ENCODE results near the gene OR2C3. TPM values are rescaled to one million over a fixed set of nuclear protein-coding genes. Genes with fewer than 3 reads are reported as not detected.
A peak's percentile ranks its signal among the peaks of the same experiment; 100 is the strongest.

Gene OR2C3
- total and polyA plus RNA-seq, 2 experiments from 2014 or later = not detected

DNA sequence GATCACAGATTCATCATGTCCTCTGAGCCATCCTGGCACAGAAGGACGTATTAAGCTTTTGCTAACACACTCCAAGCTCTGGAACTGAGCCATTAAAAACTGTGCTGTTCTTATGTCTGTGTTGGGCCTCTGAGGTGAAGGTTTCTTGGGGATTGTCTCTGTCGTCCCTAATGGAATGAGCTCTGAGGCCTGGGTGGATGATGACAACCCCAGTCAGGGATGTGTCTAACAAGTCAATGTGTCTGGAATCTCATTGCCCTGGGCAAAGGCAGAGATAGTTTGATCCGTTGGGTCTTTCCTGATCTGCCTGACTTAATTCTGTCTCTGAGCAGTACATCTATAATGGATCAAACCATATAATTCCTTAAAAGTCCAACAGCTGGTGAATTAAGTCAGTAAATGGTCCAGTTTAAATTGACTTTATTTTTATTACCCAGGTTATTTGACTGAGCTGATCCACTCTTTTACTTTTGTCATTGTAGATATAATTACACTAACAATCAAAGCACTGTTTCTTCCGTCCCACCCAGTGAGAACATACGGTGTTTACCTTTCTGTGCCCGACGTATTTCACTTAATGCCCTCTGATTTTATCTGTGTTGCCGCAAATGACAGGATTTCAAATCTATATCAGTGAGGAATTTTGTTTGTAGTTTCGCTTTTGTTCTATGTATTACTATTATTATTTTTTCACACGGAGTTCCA, 39.5 kb downstream of the OR2C3 start:
- Histone ChIP-seq H3K9me2 (replicated peaks; ENCODE audit: insufficient read depth) (no peaks in the 10 kb centered on the region), H3K79me2 (no peaks in the 10 kb centered on the region), H3K9me3 (ENCODE audit: low read depth) (no peaks in the 10 kb centered on the region), H3K27me3 (no peaks in the 10 kb centered on the region), H3K4me1 (ENCODE audit: insufficient read depth) (peaks cover 3% of the 10 kb centered on the region), H3K36me3 (replicated peaks; ENCODE audit: insufficient read depth, low read depth) (no peaks in the 10 kb centered on the region), H3K27ac (no peak overlapping the region), H3K4me3 (no peak overlapping the region), H3K4me2 (no peak overlapping the region), H2AFZ (no peak overlapping the region), H4K20me1 (ENCODE audit: insufficient read depth, poor library complexity, severe bottlenecking) (no peaks in the 10 kb centered on the region)
- DNase-seq (ENCODE audit: low spot score) = no peak
- 56% methylated on average over 10 of the region's 10 CpGs for WGBS (ENCODE audit: low lambda C conversion rate, missing lambda C conversion rate)
- TF ChIP-seq, protein P1, sequence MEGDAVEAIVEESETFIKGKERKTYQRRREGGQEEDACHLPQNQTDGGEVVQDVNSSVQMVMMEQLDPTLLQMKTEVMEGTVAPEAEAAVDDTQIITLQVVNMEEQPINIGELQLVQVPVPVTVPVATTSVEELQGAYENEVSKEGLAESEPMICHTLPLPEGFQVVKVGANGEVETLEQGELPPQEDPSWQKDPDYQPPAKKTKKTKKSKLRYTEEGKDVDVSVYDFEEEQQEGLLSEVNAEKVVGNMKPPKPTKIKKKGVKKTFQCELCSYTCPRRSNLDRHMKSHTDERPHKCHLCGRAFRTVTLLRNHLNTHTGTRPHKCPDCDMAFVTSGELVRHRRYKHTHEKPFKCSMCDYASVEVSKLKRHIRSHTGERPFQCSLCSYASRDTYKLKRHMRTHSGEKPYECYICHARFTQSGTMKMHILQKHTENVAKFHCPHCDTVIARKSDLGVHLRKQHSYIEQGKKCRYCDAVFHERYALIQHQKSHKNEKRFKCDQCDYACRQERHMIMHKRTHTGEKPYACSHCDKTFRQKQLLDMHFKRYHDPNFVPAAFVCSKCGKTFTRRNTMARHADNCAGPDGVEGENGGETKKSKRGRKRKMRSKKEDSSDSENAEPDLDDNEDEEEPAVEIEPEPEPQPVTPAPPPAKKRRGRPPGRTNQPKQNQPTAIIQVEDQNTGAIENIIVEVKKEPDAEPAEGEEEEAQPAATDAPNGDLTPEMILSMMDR (IDR thresholded peaks at IDR 0.05; ENCODE audit: poor library complexity) = no peak
- TF ChIP-seq EZH2 (IDR thresholded peaks at IDR 0.05; ENCODE audit: borderline replicate concordance) (no peak), EZH2phosphoT487 (IDR thresholded peaks at IDR 0.05; ENCODE audit: low read depth, severe bottlenecking, unreplicated experiment) (no peak)

DNA sequence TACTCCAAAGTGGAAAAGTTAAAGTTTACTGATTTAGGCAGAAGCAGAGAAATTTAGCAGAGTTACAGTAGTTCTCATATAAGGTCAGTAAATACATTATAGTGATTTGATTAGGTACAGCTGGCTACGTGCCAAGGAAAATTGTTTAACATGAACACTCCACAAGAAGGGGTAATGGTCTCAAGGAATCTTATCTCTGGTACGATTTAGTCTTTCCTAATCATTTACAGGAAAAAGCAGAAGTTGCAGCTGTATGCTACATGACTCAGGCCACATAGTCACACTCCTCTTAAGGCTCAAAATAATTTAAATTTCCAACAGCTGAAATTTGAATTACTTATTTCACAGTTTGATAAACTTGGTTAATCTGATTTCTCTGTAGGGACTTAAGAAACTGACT, 41.5 kb downstream of the OR2C3 start:
- DNase-seq (ENCODE audit: low spot score) = peak; percentile 8
- no peak for TF ChIP-seq EZH2 (IDR thresholded peaks at IDR 0.05; ENCODE audit: borderline replicate concordance)
- TF ChIP-seq, protein P1 (IDR thresholded peaks at IDR 0.05; ENCODE audit: poor library complexity) = no peak
- no peak for TF ChIP-seq EZH2phosphoT487 (IDR thresholded peaks at IDR 0.05; ENCODE audit: low read depth, severe bottlenecking, unreplicated experiment)
- Histone ChIP-seq H3K36me3 (replicated peaks; ENCODE audit: insufficient read depth, low read depth) (no peaks in the 10 kb centered on the region), H4K20me1 (ENCODE audit: insufficient read depth, poor library complexity, severe bottlenecking) (no peaks in the 10 kb centered on the region), H3K9me3 (ENCODE audit: low read depth) (no peaks in the 10 kb centered on the region), H3K4me3 (no peak overlapping the region), H3K4me1 (ENCODE audit: insufficient read depth) (peaks cover 3% of the 10 kb centered on the region), H3K27ac (no peak overlapping the region), H3K79me2 (no peaks in the 10 kb centered on the region), H3K9me2 (replicated peaks; ENCODE audit: insufficient read depth) (no peaks in the 10 kb centered on the region), H2AFZ (no peak overlapping the region), H3K27me3 (no peaks in the 10 kb centered on the region), H3K4me2 (no peak overlapping the region)
- WGBS (ENCODE audit: low lambda C conversion rate, missing lambda C conversion rate) = 35% methylated on average over 2 of the region's 2 CpGs

DNA sequence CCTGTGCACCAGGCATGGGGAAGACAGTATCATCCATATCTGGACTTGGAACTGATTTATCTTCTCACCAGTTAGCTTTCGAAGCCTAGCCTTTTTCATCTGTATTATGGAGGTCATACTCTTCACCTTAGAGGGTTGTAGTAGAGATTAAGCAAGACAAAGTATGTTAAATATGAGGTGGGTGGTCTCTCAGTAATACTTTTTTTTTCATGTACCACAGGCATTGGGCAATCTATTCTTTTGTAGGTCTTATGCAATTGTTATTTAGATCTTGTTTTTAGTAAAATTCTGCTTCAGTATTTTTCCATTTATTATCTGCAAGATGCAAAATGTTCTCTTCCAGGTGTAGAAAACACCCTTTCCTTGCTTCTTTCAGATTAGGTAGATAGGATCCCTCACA, 43.1 kb downstream of the OR2C3 start:
- Histone ChIP-seq H3K27ac (no peak overlapping the region), H3K36me3 (replicated peaks; ENCODE audit: insufficient read depth, low read depth) (no peaks in the 10 kb centered on the region), H3K4me1 (ENCODE audit: insufficient read depth) (peaks cover 3% of the 10 kb centered on the region), H3K79me2 (no peaks in the 10 kb centered on the region), H3K4me3 (no peak overlapping the region), H3K9me2 (replicated peaks; ENCODE audit: insufficient read depth) (no peaks in the 10 kb centered on the region), H2AFZ (no peak overlapping the region), H3K9me3 (ENCODE audit: low read depth) (no peaks in the 10 kb centered on the region), H4K20me1 (ENCODE audit: insufficient read depth, poor library complexity, severe bottlenecking) (no peaks in the 10 kb centered on the region), H3K4me2 (no peak overlapping the region), H3K27me3 (no peaks in the 10 kb centered on the region)
- WGBS (ENCODE audit: low lambda C conversion rate, missing lambda C conversion rate) = 75% methylated on average over 1 of the region's 1 CpG
- no peak for DNase-seq (ENCODE audit: low spot score)
- TF ChIP-seq, protein P1 (IDR thresholded peaks at IDR 0.05; ENCODE audit: poor library complexity) = no peak
- TF ChIP-seq EZH2phosphoT487 (IDR thresholded peaks at IDR 0.05; ENCODE audit: low read depth, severe bottlenecking, unreplicated experiment) = no peak
- TF ChIP-seq EZH2 (IDR thresholded peaks at IDR 0.05; ENCODE audit: borderline replicate concordance) = no peak
